Testis (tissue), 3 donors: ENCODE measurements around the gene GABRB3. TPM values are rescaled to one million over a fixed set of nuclear protein-coding genes. Genes with fewer than 3 reads are reported as not detected.

Experiments used
- DNase-seq: peaks from one replicate; pipeline ENCODE4 v3.0.0-alpha.2; 2019
- H3K27ac ChIP-seq, 2 donors: fragments of 200-600 bp; sonication (generic); one replicate each; pipeline ENCODE4 v1.5.1; 2019
- H3K27me3 ChIP-seq: fragments of 200-600 bp; sonication (generic); one replicate; pipeline ENCODE4 v1.5.1; 2019
- H3K36me3 ChIP-seq: fragments of 200-600 bp; sonication (generic); one replicate; pipeline ENCODE4 v1.5.1; 2017; ENCODE audit warnings: low read depth; ENCODE audit errors: missing control alignments
- H3K4me1 ChIP-seq: fragments of 200-600 bp; sonication (generic); one replicate; pipeline ENCODE4 v1.5.1; 2019
- H3K4me3 ChIP-seq, 2 donors: fragments of 200-600 bp; sonication (generic); one replicate each; pipeline ENCODE4 v1.5.1; 2017 to 2019
- H3K9me3 ChIP-seq: fragments of 200-600 bp; sonication (generic); one replicate; pipeline ENCODE4 v1.5.1; 2017
- POLR2A ChIP-seq: fragments of 450-650 bp; IDR thresholded peaks from one replicate; pipeline ENCODE4 v1.6.1; 2017; ENCODE audit warnings: antibody characterized with exemption, mild to moderate bottlenecking, moderate library complexity
- intact Hi-C: fragments of 100-400 bp; cut with DNase I; formaldehyde crosslinking; loops from one replicate; pipeline ENCODE4 v1.15.1; 2023; ENCODE audit warnings: low total_unique reads
- polyA plus RNA-seq: library from polyadenylated mRNA; stranded (reverse); fragments of 350-450 nt; fragmentation: Illumina TruSeq; extraction: RNeasy Lipid Tissue Mini Kit (QIAGEN cat#74804); gene quantifications from one replicate; pipeline ENCODE4 v1.2.3, GENCODE V29; 2014; ENCODE audit warnings: low read depth, low replicate concordance; ENCODE audit not compliant: insufficient read depth
- total RNA-seq, 2 donors: library from RNA; depleted of rRNA; stranded (reverse); fragments of >200 nt; gene quantifications; one replicate each; pipeline ENCODE4 v1.2.3, GENCODE V29; 2016
- TF ChIP-seq, protein P1 (sequence below), 3 experiments: fragments of 450-650 bp in 2 of 3; fragments of 200-600 bp in 1 of 3; sonication (generic) in 1 of 3; IDR thresholded peaks; one replicate each; pipeline ENCODE4 v1.5.1; 2016 to 2019; ENCODE audit warnings: antibody characterized with exemption in 3 of 3, mild to moderate bottlenecking in 2 of 3, moderate library complexity in 1 of 3

GABRB3 gene
- total and polyA plus RNA-seq, 3 donors from 2014 or later: 11.8 to 19.6 (median 16.2) TPM

DNA sequence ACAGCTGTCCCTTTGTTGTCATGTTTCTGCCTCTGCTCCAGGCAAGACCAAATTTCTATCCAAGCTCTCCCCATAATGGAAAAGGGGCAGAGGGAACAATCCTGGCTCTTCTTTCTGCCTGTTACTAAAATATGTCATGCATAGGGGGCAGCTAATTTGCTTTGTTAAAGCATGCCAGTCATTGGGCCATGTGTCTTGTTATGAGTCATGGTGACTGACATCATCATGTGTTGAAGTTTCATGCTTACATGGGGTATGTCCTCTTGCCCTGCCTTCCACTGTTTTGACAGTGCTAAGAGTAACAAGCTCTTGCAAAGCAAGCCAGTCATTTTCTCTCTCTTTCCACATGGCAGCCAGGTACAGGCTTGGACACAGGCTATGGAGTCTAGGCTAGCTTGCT, 268.9 kb downstream of the GABRB3 start:
- intact Hi-C loops: no loop called here
- no peaks in the 10 kb centered on the region for H3K27me3 ChIP-seq
- no peaks in the 10 kb centered on the region for H3K36me3 ChIP-seq
- no peak overlapping the region for H3K4me3 ChIP-seq
- DNase-seq: no peak
- no peaks in the 10 kb centered on the region for H3K9me3 ChIP-seq
- no peak for TF ChIP-seq POLR2A
- TF ChIP-seq, protein P1, sequence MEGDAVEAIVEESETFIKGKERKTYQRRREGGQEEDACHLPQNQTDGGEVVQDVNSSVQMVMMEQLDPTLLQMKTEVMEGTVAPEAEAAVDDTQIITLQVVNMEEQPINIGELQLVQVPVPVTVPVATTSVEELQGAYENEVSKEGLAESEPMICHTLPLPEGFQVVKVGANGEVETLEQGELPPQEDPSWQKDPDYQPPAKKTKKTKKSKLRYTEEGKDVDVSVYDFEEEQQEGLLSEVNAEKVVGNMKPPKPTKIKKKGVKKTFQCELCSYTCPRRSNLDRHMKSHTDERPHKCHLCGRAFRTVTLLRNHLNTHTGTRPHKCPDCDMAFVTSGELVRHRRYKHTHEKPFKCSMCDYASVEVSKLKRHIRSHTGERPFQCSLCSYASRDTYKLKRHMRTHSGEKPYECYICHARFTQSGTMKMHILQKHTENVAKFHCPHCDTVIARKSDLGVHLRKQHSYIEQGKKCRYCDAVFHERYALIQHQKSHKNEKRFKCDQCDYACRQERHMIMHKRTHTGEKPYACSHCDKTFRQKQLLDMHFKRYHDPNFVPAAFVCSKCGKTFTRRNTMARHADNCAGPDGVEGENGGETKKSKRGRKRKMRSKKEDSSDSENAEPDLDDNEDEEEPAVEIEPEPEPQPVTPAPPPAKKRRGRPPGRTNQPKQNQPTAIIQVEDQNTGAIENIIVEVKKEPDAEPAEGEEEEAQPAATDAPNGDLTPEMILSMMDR (IDR thresholded peaks at IDR 0.05): no peak
- H3K27ac ChIP-seq: no peak overlapping the region
- no peaks in the 10 kb centered on the region for H3K4me1 ChIP-seq

Other genes starting within 250 kb of the GABRB3 start
- gene GABRA5, start 94.0 kb upstream of the GABRB3 start, total RNA-seq: 1 to 10 TPM; 3.1 TPM
- gene GABRA5, start 94.0 kb upstream of the GABRB3 start, polyA plus RNA-seq: 0.58 TPM
- 1 to 10 TPM; 3.7 to 6.9 TPM for gene GABRG3, start 198.1 kb upstream of the GABRB3 start, total RNA-seq
- 13.4 TPM for gene GABRG3, start 198.1 kb upstream of the GABRB3 start, polyA plus RNA-seq